ENCODE measurements around the gene CHKB.

GRCh38 chr22:50568626-50569025, 14.0 kb downstream of the CHKB start:
- TF ChIP-seq TAF1 (IDR thresholded peaks at IDR 0.05; ENCODE audit: borderline replicate concordance, insufficient read depth, low read length) (no peak), POLR2AphosphoS5 (IDR thresholded peaks at IDR 0.05; ENCODE audit: low read depth, low read length) (no peak)
